Measurements from ENCODE around the gene PFDN6. TPM values are rescaled to one million over a fixed set of nuclear protein-coding genes. Genes with fewer than 3 reads are reported as not detected.

The PFDN6 gene
- 42.2 and 47.1 TPM in 2 replicates for total RNA-seq

GRCh38 chr6:33288921-33289783 is at the start of gene PFDN6, which contains the start of gene WDR46:
TSS of gene PFDN6 (plus strand) at chr6:33289601. CDS start at chr6:33289857, 256 bp downstream.
TSS of gene WDR46 (minus strand) at chr6:33289239. CDS start at chr6:33289170, 69 bp downstream.

GRCh38 chr6:33271468-33272274 is 17.7 kb upstream of the PFDN6 start, which contains the start of the genes RPS18 and VPS52:
TSS of gene RPS18 (plus strand) at chr6:33272075. CDS start at chr6:33272120, 45 bp downstream.
TSS of gene VPS52 (minus strand) at chr6:33271876. CDS start at chr6:33271675, 201 bp downstream.

GRCh38 chr6:33276864-33277662 is 12.3 kb upstream of the PFDN6 start, which contains the start of gene B3GALT4:
TSS of gene B3GALT4 (plus strand) at chr6:33277123. CDS start at chr6:33277420, 297 bp downstream.

GRCh38 chr6:33298773-33299236 is 9.4 kb downstream of the PFDN6 start, which contains the start of gene RGL2:
TSS of gene RGL2 (minus strand) at chr6:33298942. CDS start at chr6:33298610, 332 bp downstream.

GRCh38 chr6:33313709-33314514 is 24.5 kb downstream of the PFDN6 start, which contains the start of gene TAPBP:
TSS of gene TAPBP (minus strand) at chr6:33314078. CDS start at chr6:33314041, 37 bp downstream.

GRCh38 chr6:33317669-33318425 is 28.4 kb downstream of the PFDN6 start, which contains the start of gene ZBTB22:
TSS of gene ZBTB22 (minus strand) at chr6:33317744. CDS start at chr6:33316916, 828 bp downstream.

Other genes starting within 250 kb of the PFDN6 start
- 3.6 and 4.5 TPM in 2 replicates for gene HLA-DPA1, start 216.0 kb upstream of the PFDN6 start, total RNA-seq
- 1.1 and 3.6 TPM in 2 replicates for gene HLA-DPB1, start 213.6 kb upstream of the PFDN6 start, total RNA-seq
- 0.24 and 0.43 TPM in 2 replicates for gene COL11A2, start 97.1 kb upstream of the PFDN6 start, total RNA-seq
- gene RXRB, start 88.9 kb upstream of the PFDN6 start, total RNA-seq = 15.2 and 18.1 TPM in 2 replicates
- gene SLC39A7, start 88.7 kb upstream of the PFDN6 start, total RNA-seq = 43.1 and 60.0 TPM in 2 replicates
- 48.0 and 64.6 TPM in 2 replicates for gene HSD17B8, start 84.9 kb upstream of the PFDN6 start, total RNA-seq
- gene RING1, start 81.1 kb upstream of the PFDN6 start, total RNA-seq = 24.5 and 31.6 TPM in 2 replicates
- gene VPS52, start 17.7 kb upstream of the PFDN6 start, total RNA-seq = 17.5 and 24.1 TPM in 2 replicates
- 4,554 and 7,694 TPM in 2 replicates for gene RPS18, start 17.5 kb upstream of the PFDN6 start, total RNA-seq
- gene B3GALT4, start 12.5 kb upstream of the PFDN6 start, total RNA-seq = 3.6 and 11.1 TPM in 2 replicates
- gene WDR46, start 362 bp upstream of the PFDN6 start, total RNA-seq = 101 and 139 TPM in 2 replicates
- gene RGL2, start 9.3 kb downstream of the PFDN6 start, total RNA-seq = 42.9 and 45.8 TPM in 2 replicates
- 38.6 and 108 TPM in 2 replicates for gene TAPBP, start 24.5 kb downstream of the PFDN6 start, total RNA-seq
- gene ZBTB22, start 28.1 kb downstream of the PFDN6 start, total RNA-seq = 13.9 and 14.2 TPM in 2 replicates
- 27.5 and 49.6 TPM in 2 replicates for gene DAXX, start 33.4 kb downstream of the PFDN6 start, total RNA-seq
- 0.85 and 5.3 TPM in 2 replicates for gene KIFC1, start 102.2 kb downstream of the PFDN6 start, total RNA-seq
- 9.9 and 15.1 TPM in 2 replicates for gene PHF1, start 121.4 kb downstream of the PFDN6 start, total RNA-seq
- gene CUTA, start 128.5 kb downstream of the PFDN6 start, total RNA-seq = 42.2 and 93.7 TPM in 2 replicates
- 1.4 and 2.1 TPM in 2 replicates for gene SYNGAP1, start 130.5 kb downstream of the PFDN6 start, total RNA-seq
- 6.0 and 7.5 TPM in 2 replicates for gene ZBTB9, start 165.0 kb downstream of the PFDN6 start, total RNA-seq